UCSD-AML1 (cell line): ENCODE measurements around the gene VWA5A.
"Not testable (repeated sequence)": the region's sequence is repeated elsewhere in the genome, so short reads cannot be mapped to it uniquely, and the experiment has no call there.

ENCODE experiments used
- DNase-seq: peaks from one replicate; lab custom pipeline; 2025; ENCODE audit not compliant: unreplicated experiment; lab: John Stamatoyannopoulos, UW

Gene VWA5A

DNA sequence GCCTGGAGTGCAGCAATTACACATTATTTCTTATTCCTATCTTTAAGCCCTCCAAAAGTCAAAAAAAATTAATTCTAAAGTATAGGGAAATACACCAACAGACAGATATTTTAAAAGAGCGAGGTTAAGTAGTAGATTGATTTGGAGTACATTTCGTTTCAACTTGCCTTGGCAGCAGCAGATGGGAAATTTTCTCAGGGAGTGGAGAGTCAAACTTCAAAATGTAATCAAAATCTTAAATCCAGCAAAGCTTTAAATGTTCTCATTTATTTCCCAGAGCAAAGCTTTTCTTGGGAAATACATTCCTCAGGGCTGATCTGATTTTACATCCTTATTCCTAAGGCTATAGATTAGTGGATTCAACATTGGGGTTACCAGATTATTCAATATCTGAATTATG, 21.9 kb upstream of the VWA5A start:
- DNase-seq = no peak

DNA sequence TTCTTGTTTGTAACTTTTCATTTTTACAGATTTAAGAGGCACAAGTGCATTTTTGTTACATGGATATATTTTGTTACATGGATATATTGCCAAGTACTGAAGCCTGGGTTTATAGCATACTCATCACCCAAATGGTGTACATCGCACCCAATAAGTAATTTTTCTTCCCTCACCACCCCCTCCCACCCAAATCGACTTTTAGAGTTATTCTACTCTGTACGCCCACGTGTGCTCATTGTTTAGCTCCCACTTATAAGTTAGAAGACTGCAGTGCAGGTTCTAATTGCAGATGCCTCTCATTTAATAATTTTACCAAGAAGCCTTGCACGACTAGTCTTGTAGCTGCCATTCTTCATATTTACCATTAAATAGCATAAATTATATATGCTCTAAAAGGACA, 20.5 kb upstream of the VWA5A start:
- no peak for DNase-seq

DNA sequence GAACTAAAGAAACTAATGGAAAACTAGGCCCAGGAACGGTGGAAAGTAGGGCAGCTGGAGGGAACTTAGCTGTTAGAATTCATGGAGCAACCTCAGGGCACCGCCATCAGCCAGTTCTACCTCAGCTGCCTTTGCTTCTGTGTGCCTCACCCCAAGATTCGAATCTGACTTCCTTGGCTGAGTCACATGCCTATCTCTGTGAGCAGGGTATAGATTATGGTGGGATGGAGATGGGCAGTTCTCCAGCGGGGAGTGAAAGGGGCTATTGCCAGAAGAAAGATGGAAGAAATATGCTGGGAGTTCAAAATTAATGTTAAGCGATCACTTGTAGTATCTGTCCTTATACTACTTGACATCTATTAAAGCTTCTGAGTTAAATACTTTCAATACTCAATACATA, 18.9 kb upstream of the VWA5A start:
- DNase-seq = no peak

DNA sequence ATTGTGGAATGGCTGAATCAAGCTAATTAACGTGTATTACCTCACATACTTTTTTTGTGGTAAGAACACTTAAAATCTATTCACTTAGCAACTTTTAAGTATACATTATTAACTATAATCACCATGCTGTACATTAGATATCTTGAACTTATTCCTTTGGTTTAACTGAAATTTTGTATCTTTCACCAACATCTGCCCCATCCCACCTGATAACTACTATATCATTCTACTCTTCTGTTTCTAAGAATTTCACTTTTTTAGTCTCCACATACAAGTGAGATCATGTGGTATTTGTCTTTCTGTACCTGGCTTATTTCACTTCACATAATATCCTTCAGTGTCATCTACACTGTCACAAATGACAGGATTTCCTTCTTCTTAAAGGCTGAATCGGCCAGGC, 17.1 kb upstream of the VWA5A start:
- DNase-seq = no peak

DNA sequence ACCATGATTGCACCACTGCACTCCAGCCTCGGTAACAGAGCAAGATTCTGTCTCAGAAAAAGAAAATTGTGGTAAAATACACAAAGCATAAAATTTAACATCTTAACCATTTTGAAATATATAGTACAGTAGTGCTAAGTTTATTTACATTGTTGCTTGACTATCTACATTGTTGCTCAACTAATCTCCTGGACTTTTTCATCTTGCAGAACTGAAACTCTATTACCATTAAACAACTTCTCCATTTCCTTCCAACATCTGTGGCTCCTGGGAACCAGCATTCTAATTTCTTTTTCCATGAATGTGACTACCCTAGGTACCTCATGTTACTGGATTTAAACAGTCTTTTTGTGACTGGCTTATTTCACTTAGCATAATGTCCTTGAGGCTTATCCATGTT, 13.5 kb upstream of the VWA5A start:
- DNase-seq = no peak

DNA sequence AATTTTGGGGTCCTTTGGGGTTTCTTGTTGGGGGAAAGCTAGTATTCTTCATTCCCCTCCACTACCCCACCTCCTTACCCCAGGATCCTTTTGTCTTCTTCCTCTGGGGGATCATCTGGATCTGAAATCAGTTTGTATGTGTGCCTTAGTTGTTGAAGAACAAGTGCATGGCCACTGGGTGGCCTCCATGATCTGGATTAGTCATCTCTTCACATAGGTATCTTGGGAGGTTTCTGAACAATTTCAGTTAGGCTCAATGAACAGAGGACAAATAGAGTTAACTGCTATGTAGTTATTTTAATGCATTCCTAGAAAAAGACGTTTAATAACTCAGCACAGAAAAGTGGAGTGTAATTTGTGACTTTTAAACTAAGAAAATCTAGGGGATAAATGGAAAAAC, 7.1 kb upstream of the VWA5A start:
- DNase-seq = peak; percentile 36

DNA sequence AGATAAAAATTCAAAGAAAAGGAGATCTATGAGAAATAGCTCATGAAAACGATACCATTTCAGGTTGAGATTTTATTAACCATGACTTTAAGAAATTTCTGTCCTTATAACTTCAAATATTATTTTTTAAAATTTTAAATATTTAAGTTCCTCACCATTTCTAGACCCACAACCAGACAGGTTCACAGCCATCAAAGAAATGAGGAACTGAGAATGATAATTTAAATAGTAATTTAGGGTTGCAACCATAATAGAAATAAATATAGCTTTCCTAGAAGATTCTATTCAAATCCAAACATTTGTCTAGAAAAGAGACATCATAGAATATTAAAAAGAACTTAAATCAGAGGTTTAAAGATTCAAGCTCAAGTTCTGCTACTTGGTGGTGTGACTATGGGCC, 5.9 kb upstream of the VWA5A start:
- DNase-seq = no peak

DNA sequence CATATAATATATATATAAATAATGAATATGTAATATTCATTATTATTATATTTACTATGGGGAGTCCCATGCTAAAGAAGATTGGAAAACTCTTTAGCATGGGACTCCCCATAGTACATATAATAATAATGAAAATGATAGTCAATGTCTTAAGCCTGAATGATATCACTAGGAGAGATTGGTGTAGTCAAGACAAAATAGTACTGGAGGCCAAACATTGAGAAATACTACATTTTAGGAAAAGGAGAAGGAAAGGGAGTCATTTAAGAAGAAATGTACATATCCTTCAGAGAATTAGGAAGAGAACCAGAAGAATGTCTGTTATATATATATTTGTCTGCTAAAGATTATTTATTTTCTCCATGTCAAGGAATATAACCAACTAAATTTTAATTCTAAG, 5.0 kb upstream of the VWA5A start:
- no peak for DNase-seq

DNA sequence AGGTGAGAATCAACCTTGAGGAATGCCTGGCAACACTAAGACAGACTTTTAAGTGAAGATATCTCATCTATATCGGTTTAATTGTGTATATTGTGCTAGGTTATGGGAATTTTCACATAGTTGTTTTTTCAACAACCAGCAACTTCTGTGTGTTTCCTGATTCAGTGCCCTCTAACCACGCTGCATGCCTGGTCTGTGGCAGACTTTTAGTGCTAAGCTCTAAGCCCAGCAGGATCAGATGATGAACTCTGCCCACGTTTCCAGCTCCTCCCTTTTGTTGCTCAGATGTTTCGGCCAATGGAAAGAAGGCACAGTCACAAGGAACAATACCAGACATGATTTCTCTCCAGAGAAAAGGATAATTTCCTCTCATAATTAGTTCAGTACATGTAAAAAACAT, 1.4 kb upstream of the VWA5A start:
- peak; percentile 31 for DNase-seq

DNA sequence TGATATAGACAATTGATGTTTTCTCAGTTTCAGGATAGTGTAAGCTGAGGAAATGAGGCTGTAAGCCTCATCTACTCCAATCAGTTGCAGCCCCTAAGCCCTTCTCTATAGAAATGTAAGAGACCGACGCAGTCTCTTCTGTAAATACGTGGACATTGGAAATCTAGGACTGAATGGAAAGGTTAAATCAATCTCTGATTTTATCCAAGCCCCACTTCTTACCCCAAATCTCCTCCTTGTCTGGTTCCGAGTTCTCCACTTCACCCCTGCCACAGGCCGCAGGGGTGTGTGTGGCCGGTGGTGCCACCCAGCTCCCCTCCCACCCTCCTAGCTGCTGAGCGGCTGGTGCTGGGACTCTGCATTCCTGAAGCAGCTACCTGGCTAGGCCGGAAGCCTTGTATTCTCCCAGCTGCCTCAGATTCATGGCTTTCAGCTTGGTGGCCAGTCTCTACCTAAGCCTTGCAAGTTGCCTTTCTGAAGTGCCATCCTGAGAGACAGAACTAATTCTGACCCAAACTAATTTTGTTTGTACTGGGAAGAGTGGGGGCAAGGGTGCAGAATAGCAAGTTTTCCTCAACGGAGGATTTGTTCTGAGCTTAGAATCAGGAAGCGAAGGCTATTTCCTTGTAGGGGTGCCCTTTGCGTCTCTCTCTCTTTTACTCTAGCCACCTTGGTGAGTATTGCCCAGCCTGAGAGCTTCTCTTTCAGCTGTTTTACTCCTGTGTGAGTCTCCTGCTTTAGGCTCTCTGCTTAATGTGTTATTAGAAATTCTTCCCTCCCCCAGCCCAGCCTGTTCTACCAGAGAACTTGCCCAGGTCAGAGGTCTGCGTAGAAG, 749 bp downstream of the VWA5A start:
- DNase-seq = peak; percentile 23

DNA sequence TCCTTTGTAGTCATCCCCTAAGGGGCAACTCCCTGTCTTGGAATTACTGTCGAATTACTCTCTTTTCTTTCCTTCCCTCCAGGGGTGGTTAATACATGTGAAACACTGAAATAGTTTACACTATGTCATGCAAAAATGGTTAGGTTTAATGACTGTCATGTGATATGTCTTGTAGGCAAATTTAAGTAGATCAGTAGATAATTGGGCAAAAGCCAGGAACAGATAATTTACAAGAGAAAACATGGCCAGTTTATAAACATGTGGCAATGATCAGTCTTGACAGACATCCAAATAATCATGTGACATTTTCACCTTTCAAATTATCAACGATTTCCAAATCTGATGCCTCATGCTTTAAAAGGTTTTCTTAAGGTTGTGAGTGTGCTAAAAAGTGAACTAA, 3.9 kb downstream of the VWA5A start:
- no peak for DNase-seq

DNA sequence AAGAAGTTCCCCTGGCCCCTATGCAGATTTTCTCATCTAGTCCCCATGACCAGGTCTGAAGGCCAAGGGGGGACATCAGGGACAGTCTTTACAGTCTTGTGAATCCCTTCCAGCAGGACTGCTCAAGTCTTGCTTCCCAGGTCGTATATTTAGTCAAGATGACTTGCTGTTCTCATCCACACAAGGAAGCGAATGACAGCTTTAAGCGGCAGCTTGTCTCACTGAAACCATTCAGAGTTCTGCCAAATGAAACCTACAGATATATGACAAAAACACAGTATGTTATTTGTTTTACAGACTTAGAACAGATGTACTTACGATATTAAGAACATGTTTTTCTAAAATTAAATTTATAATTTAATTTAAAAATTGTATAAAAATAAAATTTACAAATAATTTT, 5.6 kb downstream of the VWA5A start:
- DNase-seq = no peak

DNA sequence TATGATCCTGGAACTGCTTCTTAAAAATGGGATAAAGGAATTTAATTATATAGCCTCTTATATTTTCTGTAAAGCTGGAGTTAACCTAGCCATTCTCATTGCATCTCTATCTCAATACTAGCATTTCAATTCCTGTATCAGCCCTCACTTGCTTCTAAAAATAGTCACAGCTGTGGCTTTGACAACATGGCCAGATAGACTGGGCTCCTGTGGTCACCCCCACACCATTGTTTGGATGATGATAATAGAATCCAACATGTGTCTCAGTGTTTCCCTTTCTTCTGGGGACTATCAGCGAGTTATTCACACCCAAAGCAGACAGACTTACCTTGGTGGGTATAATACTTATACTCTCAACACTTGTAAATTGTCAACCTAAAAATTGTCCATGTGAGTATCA, 6.9 kb downstream of the VWA5A start:
- DNase-seq = no peak

DNA sequence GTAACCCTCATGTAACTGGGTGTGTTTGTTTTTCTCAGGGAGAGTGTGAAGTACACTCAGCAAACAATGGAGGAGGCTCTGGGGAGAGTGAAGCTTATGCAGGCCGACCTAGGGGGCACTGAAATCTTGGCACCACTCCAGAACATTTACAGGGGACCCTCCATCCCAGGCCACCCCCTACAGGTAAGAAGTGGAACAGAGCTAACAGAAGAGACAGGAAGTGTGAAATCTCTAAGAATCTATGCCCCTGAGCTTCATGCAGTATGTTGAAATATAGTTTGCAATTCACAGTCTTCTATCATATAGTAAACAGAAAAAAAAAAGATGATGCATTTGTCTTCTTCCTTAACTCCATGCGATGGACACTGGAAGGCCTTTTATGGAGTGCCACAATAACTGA, 8.4 kb downstream of the VWA5A start:
- DNase-seq = no peak

DNA sequence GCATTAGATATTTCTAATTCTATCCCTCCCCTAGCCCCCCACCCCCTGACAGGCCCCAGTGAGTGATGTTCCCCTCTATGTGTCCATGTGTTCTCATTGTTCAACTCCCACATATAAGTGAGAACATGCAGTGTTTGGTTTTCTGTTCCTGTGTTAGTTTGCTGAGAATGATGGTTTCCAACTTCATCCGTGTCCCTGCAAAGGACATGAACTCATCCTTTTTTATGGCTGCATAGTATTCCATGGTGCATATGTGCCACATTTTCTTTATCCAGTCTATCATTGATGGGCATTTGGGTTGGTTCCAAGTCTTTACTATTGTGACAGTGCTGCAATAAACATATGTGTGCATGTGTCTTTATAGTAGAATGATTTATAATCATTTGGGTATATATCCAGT, 11.9 kb downstream of the VWA5A start:
- DNase-seq = not testable (repeated sequence)

DNA sequence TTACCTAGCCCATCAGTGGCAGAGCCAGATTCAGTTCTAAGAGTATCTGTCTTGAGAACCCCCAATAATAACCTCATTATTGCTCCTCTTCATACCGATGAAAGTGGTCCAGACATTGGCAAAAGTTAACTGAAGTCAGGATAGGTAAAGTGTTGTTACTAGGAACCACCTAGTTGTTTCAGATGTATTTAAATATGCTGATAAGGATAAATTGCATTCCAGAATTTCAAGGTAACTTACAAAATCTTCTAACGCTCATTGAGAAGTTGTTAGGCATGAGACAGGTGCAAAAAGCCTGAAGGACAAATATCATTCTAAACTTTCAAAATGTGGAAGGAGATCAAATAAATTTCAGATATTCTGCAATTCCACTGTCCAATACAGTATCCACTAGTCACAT, 27.8 kb downstream of the VWA5A start:
- no peak for DNase-seq

DNA sequence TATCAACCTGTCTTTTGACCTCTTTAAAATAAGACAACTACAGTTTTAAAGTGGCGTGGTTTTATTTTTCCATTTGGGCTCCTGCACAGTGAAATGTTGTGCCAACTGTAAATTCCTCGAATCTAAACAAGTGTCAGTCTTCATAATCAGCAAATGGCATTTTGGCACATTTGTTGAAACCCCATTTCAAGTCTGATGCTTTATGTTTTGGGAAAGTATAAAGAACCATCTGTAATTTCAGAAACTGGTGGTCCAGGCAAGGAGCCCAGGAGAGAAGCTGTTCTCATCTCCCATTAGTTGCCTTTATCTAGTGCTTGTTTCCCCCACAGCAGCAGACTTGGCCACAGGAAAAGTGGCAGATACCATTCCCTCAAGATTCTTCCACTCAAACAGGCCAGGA, 32.7 kb downstream of the VWA5A start:
- DNase-seq = no peak

DNA sequence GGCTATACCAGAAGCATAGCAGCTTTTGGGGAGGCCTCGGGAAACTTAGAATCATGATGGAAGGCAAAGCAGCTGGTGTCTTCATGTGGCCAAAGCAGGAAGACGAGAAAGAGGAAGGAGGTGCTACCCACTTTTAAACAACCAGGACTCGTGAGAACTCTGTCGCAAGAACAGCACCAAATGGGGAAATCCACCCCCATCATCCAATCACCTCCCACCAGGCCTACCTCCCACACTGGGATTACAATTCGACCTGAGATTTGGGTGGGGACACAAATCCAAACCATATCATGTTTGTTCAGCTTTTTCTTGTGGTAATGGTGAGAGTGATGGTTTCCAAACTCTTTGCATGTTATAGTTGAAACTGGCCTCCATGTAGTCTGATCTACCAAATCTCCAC, 35.4 kb downstream of the VWA5A start:
- DNase-seq = no peak

DNA sequence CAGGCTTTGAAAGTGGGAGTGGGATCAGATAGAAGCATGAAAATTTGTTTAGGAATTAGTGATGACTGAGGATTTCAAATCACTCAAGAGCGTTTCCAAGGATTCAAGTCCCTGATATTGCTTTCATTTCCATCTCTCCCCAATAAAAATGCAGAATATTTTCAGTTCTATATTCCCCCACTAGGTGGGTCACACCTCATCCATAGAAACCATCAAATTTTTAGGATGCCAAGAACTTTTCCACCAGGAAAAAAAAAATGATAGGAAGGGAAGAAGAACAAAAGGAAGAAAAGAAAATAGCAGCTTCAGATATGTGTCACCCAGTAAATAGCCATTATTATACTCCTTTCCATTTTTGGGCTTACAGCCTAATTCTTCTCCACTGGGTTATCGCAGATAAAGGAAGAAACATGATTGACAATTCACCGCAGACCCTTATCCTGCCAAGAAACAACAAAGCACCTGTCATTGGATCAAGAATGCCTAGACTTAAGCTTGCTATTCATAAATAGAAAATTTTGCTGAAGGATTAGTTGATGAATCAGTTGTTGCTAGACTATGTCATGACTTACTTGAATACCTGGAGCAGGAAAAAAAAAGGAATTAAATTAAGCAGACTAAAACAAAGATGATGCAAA, 37.6 kb downstream of the VWA5A start:
- DNase-seq = no peak

DNA sequence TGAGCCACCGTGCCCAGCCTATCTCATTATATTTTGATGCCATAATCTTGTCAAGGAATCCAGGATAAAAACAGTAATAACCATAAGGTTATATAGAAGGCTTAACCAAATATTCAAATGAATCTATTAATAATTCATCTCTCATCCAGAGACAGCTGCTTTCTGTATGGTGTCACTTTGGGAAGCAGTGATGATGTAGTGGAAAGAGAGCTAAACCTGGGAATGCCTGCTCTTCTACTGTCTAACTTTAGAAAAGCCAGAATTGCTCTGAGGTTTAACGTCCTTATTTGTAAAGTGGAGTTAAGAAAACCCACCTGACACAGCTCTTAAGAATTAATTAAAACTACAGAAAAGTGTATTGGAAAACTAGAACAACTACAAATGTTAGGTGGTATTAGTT, 38.6 kb downstream of the VWA5A start:
- DNase-seq = no peak

DNA sequence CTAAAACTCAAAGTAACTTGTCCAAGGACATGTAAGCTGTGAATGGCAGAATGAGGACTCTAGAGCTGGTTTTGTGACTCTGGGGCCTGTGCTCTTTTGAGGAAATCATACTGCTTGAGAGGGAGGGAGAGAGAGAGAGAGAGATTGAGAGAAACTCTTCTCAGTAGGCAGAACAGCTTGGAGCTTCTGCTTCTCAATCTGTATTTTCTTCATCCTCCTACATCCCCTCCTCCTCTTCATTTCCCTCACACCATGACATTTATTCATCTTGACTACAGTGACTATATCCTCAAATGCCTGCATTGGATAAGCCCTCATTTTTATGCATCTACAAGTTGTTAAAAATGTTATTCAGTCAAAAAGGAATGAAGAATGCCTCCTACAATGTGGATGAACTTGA, 44.2 kb downstream of the VWA5A start:
- no peak for DNase-seq

DNA sequence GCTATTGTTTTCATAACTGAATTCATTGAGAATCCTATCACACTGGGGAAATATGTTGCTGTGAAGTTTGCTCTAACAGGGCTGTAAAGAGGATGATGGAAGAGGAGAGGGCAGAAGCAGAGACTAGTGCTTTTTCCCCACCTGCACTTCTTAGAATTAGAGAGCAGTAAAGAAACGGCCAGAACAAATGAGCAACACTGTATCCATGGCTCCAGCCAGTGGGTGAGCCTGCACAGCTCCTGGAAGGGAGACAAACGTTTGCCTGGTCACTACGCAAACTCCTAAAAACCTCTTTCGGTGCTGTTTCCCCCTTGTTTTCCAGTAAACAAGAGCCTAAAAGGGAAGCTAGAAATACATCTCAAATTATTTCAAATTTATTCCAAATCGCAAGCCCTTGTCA, 45.7 kb downstream of the VWA5A start:
- DNase-seq = no peak

DNA sequence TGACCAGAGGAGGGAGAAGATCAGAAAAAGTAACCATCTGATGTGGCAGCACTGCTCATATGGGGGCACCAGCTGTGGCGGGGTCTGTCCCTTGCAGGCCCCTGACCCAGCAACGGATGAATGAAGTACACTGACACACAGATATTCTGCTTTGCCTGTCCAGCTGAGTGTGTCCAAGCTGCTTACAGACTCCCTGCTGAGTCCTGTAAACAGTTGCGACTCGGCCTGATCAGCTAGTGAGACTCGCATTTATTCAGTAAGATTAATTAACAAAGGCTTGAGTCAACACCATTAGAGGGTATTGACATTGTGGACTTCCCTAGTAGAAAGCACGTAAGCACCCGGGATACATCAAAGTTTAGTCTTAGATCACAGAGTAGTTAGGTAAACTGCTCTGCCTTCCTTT, 52.6 kb downstream of the VWA5A start:
- no peak for DNase-seq
